ENCODE results near the gene PRTN3.
"Not testable (repeated sequence)": the region's sequence is repeated elsewhere in the genome, so short reads cannot be mapped to it uniquely, and the experiment has no call there.

DNA sequence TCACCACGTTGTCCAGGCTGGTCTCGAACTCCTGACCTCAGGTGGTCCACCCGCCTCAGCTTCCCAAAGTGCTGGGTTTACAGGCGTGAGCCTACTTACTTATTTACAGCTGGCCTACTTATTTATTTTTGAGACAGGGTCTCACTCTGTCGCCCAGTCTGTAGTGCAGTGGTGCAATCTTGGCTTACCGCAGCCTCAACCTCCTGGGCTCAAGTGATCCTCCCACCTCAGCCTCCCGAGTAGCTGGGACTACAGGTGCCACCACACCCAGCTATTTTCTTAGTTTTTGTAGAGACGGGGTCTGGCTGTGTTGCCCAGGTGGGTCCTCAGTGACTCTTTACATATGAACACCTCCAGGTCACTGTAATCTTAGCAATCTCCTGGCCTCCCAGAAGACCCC is 8.4 kb downstream of the PRTN3 start:
- TF ChIP-seq, protein P1, sequence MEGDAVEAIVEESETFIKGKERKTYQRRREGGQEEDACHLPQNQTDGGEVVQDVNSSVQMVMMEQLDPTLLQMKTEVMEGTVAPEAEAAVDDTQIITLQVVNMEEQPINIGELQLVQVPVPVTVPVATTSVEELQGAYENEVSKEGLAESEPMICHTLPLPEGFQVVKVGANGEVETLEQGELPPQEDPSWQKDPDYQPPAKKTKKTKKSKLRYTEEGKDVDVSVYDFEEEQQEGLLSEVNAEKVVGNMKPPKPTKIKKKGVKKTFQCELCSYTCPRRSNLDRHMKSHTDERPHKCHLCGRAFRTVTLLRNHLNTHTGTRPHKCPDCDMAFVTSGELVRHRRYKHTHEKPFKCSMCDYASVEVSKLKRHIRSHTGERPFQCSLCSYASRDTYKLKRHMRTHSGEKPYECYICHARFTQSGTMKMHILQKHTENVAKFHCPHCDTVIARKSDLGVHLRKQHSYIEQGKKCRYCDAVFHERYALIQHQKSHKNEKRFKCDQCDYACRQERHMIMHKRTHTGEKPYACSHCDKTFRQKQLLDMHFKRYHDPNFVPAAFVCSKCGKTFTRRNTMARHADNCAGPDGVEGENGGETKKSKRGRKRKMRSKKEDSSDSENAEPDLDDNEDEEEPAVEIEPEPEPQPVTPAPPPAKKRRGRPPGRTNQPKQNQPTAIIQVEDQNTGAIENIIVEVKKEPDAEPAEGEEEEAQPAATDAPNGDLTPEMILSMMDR (IDR thresholded peaks at IDR 0.05 in 2 of 3, conservative IDR thresholded peaks at IDR 0.05 in 1 of 3; ENCODE audit: borderline replicate concordance in 1 of 3, insufficient read depth in 1 of 3, low read depth in 2 of 3, low read length in 2 of 3) = not testable (repeated sequence)
- TF ChIP-seq, protein P2, sequence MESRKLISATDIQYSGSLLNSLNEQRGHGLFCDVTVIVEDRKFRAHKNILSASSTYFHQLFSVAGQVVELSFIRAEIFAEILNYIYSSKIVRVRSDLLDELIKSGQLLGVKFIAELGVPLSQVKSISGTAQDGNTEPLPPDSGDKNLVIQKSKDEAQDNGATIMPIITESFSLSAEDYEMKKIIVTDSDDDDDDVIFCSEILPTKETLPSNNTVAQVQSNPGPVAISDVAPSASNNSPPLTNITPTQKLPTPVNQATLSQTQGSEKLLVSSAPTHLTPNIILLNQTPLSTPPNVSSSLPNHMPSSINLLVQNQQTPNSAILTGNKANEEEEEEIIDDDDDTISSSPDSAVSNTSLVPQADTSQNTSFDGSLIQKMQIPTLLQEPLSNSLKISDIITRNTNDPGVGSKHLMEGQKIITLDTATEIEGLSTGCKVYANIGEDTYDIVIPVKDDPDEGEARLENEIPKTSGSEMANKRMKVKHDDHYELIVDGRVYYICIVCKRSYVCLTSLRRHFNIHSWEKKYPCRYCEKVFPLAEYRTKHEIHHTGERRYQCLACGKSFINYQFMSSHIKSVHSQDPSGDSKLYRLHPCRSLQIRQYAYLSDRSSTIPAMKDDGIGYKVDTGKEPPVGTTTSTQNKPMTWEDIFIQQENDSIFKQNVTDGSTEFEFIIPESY (IDR thresholded peaks at IDR 0.05; ENCODE audit: extremely low read depth, insufficient replicate concordance, low read length) = not testable (repeated sequence)
- not testable (repeated sequence) for TF ChIP-seq JUND (IDR thresholded peaks at IDR 0.05); RAD21 (IDR thresholded peaks at IDR 0.05; ENCODE audit: low read depth); EZH2 (IDR thresholded peaks at IDR 0.05); POLR2AphosphoS5 (IDR thresholded peaks at IDR 0.05; ENCODE audit: low read depth, low read length); POLR2A (IDR thresholded peaks at IDR 0.05; ENCODE audit: borderline replicate concordance, extremely low read depth, insufficient read depth, insufficient read length)
- TF ChIP-seq, protein P3, sequence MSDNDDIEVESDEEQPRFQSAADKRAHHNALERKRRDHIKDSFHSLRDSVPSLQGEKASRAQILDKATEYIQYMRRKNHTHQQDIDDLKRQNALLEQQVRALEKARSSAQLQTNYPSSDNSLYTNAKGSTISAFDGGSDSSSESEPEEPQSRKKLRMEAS (IDR thresholded peaks at IDR 0.05) = not testable (repeated sequence)

Measured in HCT116 (cell line).